Amniotic stem cell (primary cell): ENCODE results near the gene AFF1.
"Not testable (repeated sequence)": the region's sequence is repeated elsewhere in the genome, so short reads cannot be mapped to it uniquely, and the experiment has no call there.

Experiments
- DNase-seq: peaks from one replicate; lab custom pipeline; 2025; lab: John Stamatoyannopoulos, UW

AFF1 gene

GRCh38 chr4:87081826-87082225, 147.0 kb downstream of the AFF1 start:
- no peak for DNase-seq

- DNase-seq, result not testable (repeated sequence)
Observed at GRCh38 chr4:87085732-87086131, 150.9 kb downstream of the AFF1 start.

- DNase-seq, result no peak
Observed at GRCh38 chr4:87086143-87086805, 151.5 kb downstream of the AFF1 start.

DNA sequence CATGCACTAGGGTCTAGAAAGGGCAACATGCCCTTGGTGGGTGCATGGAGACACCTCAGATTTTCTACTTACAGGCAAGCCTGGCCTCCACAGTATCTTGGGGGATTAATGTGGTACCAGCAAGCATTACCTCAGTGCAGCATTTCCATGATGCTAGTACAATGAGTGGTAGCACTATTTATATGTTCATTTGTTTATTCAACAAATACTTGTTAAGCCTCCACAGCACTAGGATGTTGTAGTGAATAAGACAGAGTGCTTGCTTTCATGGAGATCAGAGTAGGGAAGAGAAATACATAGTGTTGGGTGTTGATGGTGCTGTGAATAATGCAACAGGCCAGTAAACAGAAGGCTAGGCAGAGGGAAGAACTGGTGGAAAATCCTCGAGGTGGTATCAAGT, 152.2 kb downstream of the AFF1 start:
- DNase-seq, result no peak

- no peak for DNase-seq
Observed at GRCh38 chr4:87087420-87087819, 152.6 kb downstream of the AFF1 start.

- DNase-seq, result no peak
Observed at GRCh38 chr4:87088186-87088585, 153.4 kb downstream of the AFF1 start.

GRCh38 chr4:87089368-87089767, 154.6 kb downstream of the AFF1 start:
- no peak for DNase-seq

- DNase-seq, result no peak
Observed at GRCh38 chr4:87090305-87090704, 155.5 kb downstream of the AFF1 start.

GRCh38 chr4:87092389-87093141, 157.8 kb downstream of the AFF1 start:
- peak; percentile 23 for DNase-seq

DNA sequence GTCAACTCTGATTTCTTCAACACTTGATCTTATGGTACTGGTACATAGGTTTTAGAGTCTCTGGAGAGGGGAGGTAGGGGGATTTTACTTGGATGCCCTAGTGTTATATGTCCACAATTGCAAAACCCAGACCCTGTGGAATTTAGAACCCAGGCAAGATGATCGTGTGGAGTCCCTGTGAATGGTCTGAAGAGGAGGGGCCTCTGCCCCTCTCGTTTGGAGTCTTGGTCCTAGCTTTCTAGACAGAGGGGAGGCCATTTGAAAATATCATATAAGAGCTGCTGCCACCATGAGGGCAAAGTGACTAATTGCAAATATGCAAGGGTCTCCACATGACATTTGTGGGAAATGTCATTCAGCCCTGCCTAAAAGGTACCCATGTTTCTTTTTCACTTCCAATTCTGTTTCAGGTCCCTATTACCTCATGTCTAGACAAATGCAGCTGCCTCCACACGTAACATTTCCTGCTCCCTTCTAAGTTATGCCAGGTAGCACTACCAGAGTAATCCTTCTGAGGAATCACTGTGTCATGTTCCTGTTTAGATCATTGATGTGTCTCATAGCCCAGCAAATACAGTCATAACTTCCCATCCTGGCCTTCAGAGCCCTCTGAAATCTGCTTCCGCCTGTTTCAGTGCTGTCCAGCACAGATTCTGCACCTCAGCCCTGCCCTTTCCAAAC, 158.8 kb downstream of the AFF1 start:
- no peak for DNase-seq

GRCh38 chr4:87097075-87097474, 162.3 kb downstream of the AFF1 start:
- no peak for DNase-seq

GRCh38 chr4:87100168-87100567, 165.4 kb downstream of the AFF1 start:
- DNase-seq, result no peak

DNA sequence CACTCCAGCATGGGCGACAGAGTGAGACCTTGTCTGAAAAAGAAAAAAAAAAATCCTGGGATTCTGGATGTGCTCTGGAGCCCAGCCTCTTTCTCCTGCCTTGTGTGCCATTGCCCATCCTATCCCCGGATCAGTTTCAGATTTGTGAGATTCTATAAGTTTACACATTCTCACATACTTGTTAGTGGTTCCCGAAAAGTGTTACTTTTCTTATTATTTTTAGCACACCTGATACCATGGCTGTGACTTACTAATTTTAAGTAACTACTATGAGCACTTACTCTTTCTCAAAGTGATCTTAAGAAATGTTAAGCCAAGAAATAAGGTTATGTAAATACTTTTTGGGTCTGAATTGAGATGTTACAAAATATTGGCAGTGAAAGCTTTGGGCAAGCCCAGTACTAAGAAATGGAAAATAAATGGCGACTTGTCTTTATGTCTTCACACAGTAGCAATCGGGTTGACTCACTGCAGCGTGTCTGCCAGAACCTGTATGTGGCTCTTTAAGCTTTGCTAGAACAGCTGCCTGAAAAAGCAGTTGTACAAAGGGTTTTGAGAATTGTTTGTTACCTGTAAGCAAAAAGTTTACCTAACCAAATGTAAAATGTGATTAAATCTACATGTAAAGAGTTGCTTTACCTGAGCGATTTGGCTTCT, 166.9 kb downstream of the AFF1 start:
- DNase-seq, result no peak

GRCh38 chr4:87103086-87103485, 168.3 kb downstream of the AFF1 start:
- no peak for DNase-seq

GRCh38 chr4:87103691-87104187, 168.9 kb downstream of the AFF1 start:
- DNase-seq, result peak; percentile 24

DNA sequence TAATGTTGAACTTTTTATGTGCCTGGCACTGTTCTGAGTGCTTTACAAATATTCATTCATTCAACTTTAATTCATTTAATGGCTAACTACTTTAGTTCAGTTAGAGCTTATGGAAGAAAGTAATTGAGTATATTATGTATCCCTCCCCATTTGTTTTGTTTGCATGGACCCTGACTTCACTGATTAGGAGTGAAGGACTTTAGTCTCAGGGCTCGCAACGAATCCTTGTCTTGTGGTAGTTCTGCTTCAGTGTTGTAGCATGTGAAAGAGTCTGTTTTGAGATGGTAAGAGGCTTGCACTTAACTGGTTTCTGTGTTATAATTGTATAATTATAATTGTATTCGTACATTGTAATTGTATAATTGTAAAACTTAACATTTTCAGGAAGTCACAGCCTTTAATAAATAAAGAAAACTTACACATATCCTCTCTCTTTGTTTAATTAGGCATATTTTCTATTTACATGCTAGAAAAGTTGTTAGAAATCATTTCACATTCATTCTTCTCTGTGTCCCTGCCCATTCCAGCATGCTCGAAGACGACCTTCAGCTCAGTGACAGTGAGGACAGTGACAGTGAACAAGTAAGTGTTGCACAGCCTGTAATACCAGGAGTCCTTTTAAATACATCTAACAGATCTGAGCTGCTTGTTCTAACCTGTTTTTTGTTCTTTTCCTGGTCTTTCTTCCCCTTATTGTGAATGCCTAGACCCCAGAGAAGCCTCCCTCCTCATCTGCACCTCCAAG, 170.5 kb downstream of the AFF1 start:
- DNase-seq, result no peak

DNA sequence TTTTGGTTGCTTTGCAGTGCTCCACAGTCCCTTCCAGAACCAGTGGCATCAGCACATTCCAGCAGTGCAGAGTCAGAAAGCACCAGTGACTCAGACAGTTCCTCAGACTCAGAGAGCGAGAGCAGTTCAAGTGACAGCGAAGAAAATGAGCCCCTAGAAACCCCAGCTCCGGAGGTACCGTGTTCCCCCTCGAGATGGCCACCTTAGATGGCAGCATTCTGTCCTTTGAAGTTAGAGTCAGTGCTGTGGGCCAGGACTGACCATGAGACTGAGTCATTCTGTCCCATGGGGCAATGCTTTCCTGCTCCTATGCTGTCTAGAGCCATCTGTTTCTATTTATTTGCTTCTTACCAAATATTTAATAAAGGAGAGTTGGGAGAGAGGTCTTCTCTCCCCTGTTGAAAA, 173.3 kb downstream of the AFF1 start:
- DNase-seq, result peak; percentile 80

- DNase-seq, result no peak
Observed at GRCh38 chr4:87109121-87109520, 174.3 kb downstream of the AFF1 start.

- no peak for DNase-seq
Observed at GRCh38 chr4:87109945-87110344, 175.1 kb downstream of the AFF1 start.

DNA sequence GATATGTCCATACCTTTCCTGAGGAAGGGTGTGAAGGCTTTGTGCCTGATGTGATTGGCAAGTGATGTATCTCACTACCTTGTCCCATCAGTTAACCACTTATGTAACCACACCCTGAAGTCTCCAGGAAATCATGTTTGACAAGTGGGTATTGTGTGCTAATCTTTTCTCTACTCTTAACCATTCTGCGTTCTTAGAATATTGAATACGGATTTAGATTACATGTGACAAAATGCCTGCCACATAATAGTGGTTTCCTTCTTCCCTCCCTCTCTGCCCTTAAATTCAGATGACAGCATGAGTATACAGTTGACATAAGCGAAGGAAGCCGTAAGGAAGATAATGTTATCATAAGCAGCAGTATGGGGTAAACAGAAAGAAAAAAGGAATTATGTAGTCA, 177.3 kb downstream of the AFF1 start:
- DNase-seq, result no peak

DNA sequence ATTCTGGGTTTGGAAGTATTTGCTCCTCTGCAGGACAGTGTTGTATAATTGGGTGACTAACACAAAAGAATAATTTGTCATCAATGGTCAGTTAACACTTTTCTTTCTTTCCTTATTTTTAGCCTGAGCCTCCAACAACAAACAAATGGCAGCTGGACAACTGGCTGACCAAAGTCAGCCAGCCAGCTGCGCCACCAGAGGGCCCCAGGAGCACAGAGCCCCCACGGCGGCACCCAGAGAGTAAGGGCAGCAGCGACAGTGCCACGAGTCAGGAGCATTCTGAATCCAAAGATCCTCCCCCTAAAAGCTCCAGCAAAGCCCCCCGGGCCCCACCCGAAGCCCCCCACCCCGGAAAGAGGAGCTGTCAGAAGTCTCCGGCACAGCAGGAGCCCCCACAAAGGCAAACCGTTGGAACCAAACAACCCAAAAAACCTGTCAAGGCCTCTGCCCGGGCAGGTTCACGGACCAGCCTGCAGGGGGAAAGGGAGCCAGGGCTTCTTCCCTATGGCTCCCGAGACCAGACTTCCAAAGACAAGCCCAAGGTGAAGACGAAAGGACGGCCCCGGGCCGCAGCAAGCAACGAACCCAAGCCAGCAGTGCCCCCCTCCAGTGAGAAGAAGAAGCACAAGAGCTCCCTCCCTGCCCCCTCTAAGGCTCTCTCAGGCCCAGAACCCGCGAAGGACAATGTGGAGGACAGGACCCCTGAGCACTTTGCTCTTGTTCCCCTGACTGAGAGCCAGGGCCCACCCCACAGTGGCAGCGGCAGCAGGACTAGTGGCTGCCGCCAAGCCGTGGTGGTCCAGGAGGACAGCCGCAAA, 179.6 kb downstream of the AFF1 start:
- DNase-seq, result no peak
